Adrenal gland (tissue), 12 donors: ENCODE measurements around the gene ATF6. TPM values are rescaled to one million over a fixed set of nuclear protein-coding genes. Genes with fewer than 3 reads are reported as not detected.

Experiments used
- DNase-seq, 7 donors: peaks; one replicate each; pipeline ENCODE4 v3.0.0-alpha.2; 2019 to 2020
- H3K27ac ChIP-seq, 5 donors: fragments of 200-600 bp; sonication (generic) in 4 of 5; 1 replicate in 3 of 5; 2 replicates in 2 of 5; pipeline versions ENCODE4 v1.5.1 to v1.8.0; 2016 to 2020; ENCODE audit warnings: mild to moderate bottlenecking in 1 of 5
- H3K27me3 ChIP-seq: fragments of 200-600 bp; 2 replicates; pipeline ENCODE4 v1.8.0; 2021
- H3K36me3 ChIP-seq, 2 donors: fragments of 200-600 bp; replicated peaks in 1 of 2; 1 replicate in 1 of 2; 2 replicates in 1 of 2; pipeline versions ENCODE4 v1.5.1 to v1.8.0; 2018 to 2022
- H3K4me1 ChIP-seq, 2 donors: fragments of 200-600 bp; replicated peaks in 1 of 2; 1 replicate in 1 of 2; 2 replicates in 1 of 2; pipeline versions ENCODE4 v1.5.1 to v1.8.0; 2018 to 2021
- H3K4me3 ChIP-seq, 4 donors: fragments of 200-600 bp; sonication (generic) in 3 of 4; one replicate each; pipeline ENCODE4 v1.5.1; 2016 to 2018
- H3K9me3 ChIP-seq, 3 donors: fragments of 200-600 bp; sonication (generic) in 1 of 3; replicated peaks in 1 of 3; 1 replicate in 2 of 3; 2 replicates in 1 of 3; pipeline versions ENCODE4 v1.5.1 to v1.8.0; 2016 to 2021
- CTCF ChIP-seq, 6 experiments: fragments of 450-650 bp in 4 of 6; fragments of 200-600 bp in 2 of 6; sonication (generic) in 1 of 6; IDR thresholded peaks; 1 replicate in 5 of 6; 2 replicates in 1 of 6; pipeline versions ENCODE4 v1.5.1 to v1.8.0; 2016 to 2021; ENCODE audit warnings: antibody characterized with exemption in 6 of 6, mild to moderate bottlenecking in 2 of 6, moderate library complexity in 1 of 6
- POLR2A ChIP-seq, 2 donors: fragments of 450-650 bp; IDR thresholded peaks; one replicate each; pipeline ENCODE4 v1.6.1; 2017; ENCODE audit warnings: antibody characterized with exemption in 2 of 2, mild to moderate bottlenecking in 2 of 2, moderate library complexity in 1 of 2
- WGBS, 4 donors: extraction: QIAGEN DNeasy Blood & Tissue Kit in 2 of 4; methylation state at CpG; one replicate each; pipeline versions ENCODE4 v1.1.5 to v1.1.7; 2013 to 2017; 5-methylcytosine and 5-hydroxymethylcytosine counted together
- intact Hi-C, 2 donors: fragments of 100-400 bp; cut with DNase I; formaldehyde crosslinking; loops; one replicate each; pipeline versions ENCODE4 v1.14.1 to v1.15.0; 2022 to 2023
- polyA plus RNA-seq, 3 donors: library from polyadenylated mRNA; stranded (reverse); fragments of 200-250 nt in 2 of 3; fragments of 350-450 nt in 1 of 3; fragmentation: Illumina TruSeq in 1 of 3; extraction: RNeasy Lipid Tissue Mini Kit (QIAGEN cat#74804) in 1 of 3; gene quantifications; one replicate each; pipeline ENCODE4 v1.2.3, GENCODE V29; 2013 to 2014
- small RNA-seq, 2 donors: library from RNA; depleted of rRNA; stranded (forward); fragments of <200 nt; gene quantifications; one replicate each; pipeline ENCODE3, GENCODE V24; 2016
- total RNA-seq, 9 donors: library from RNA; depleted of rRNA in 4 of 9; stranded (reverse); fragments of >200 nt in 4 of 9; fragments of 120-200 nt in 1 of 9; fragmentation: NEBNext Ultra II Directional in 1 of 9; extraction: Animal tissue kit (Norgen Biotek cat#: 25700) in 1 of 9; gene quantifications; one replicate each; pipeline versions ENCODE4 v1.1.0 to v1.2.4, GENCODE V29; 2013 to 2023
- donor health status: healthy with polysubstance abuse.
- donor health status: Bipolar disorder and iron deficiency.
- donor health status: DM: yes; HTN: yes; CAD: no.
- donor health status: DM: no; HTN: no; CAD: no.
- donor health status: DM: no; HTN: no; CAD: no.
- donor health status: DM: yes; HTN: yes; CAD: no.

ATF6 gene
- total and polyA plus RNA-seq, 12 donors, result 3.5 to 34.2 (median 28.0) TPM

DNA sequence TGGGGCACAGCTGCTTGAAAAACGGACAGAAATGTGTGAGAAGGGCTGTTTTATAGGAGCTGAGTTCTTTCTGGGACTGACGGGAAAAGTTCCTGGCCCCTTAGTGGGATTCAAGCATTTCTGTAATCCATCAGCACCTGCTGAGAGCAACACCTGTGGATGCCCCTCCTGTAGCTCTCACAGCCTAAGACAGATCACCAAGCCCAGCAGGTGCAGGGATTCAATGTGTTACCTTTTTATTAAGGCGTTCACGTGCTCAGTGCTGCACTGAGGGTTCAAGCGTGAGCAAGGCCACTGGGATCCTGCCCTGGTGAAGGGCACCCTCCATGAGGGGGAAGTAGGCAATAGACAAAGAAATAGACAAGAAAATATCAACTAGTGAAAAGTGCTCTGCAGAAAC is 242.7 kb downstream of the ATF6 start:
- Histone ChIP-seq H3K36me3 (no peaks in the 10 kb centered on the region), H3K9me3 (no peaks in the 10 kb centered on the region), H3K4me1 (no peaks in the 10 kb centered on the region), H3K27me3 (no peaks in the 10 kb centered on the region), H3K4me3 (no peak overlapping the region), H3K27ac (no peak overlapping the region)
- intact Hi-C loops, result no loop called here
- no peak for DNase-seq
- 82 to 91% (median 89%) methylated on average over 5 of the region's 5 CpGs for WGBS, 4 donors
- no peak for TF ChIP-seq POLR2A (IDR thresholded peaks at IDR 0.05)
- TF ChIP-seq CTCF (IDR thresholded peaks at IDR 0.05), result no peak

DNA sequence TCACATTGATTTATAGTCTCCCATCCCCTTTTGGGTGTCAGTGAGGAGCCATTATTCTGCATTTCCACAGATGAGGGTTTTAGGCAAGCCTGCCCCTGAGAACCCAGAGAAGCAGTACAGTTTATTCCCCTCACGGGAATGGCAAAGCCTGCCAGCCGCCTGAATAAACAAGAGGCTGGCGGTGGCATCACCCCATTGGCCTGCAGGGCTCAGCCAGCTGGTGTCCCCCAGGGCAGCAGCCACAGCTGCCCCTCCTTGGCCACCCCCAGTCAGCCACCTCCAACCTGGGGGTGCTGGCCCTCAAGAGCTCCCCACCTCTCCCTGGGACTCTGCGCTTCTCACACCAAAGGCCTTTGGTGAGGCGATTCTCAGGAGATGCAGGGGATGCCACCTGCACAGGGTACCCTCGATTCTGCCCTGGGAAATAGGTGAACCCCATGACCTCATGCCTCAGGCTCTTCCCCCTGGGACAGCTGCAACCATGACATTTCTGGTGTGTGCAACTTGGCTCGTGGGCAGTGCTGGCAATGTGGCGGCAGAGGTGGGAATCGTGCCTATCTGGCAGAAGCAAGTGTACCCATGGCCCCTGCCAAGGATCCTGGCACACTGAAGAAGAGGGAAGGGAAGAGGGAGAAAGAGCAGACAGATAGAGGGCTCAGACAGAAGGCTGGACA is 243.5 kb downstream of the ATF6 start:
- WGBS, 4 donors, result 66 to 76% (median 70%) methylated on average over 6 to 9 of the region's 9 CpGs
- no peaks in the 10 kb centered on the region for H3K36me3 ChIP-seq
- no peaks in the 10 kb centered on the region for H3K9me3 ChIP-seq
- TF ChIP-seq CTCF (IDR thresholded peaks at IDR 0.05) (no peak), POLR2A (IDR thresholded peaks at IDR 0.05) (no peak)
- no peak for DNase-seq
- H3K27me3 ChIP-seq, result no peaks in the 10 kb centered on the region
- intact Hi-C loops, result no loop called here
- no peaks in the 10 kb centered on the region for H3K4me1 ChIP-seq
- H3K4me3 ChIP-seq, result no peak overlapping the region
- H3K27ac ChIP-seq, result no peak overlapping the region

GRCh38 chr1:162010175-162010506 is 244.0 kb downstream of the ATF6 start:
- H3K27ac ChIP-seq, result no peak overlapping the region
- intact Hi-C loops, result no loop called here
- no peak for TF ChIP-seq POLR2A (IDR thresholded peaks at IDR 0.05)
- DNase-seq, result no peak
- no peaks in the 10 kb centered on the region for H3K9me3 ChIP-seq
- no peaks in the 10 kb centered on the region for H3K36me3 ChIP-seq
- no peaks in the 10 kb centered on the region for H3K27me3 ChIP-seq
- peaks cover 4% of the 10 kb centered on the region in 2 donors for H3K4me1 ChIP-seq
- 87 to 91% (median 88%) methylated on average over 3 of the region's 3 CpGs for WGBS, 4 donors
- H3K4me3 ChIP-seq, result no peak overlapping the region

- DNase-seq, result no peak
- TF ChIP-seq CTCF (IDR thresholded peaks at IDR 0.05) (no peak), POLR2A (IDR thresholded peaks at IDR 0.05) (no peak)
- Histone ChIP-seq H3K4me3 (no peak overlapping the region), H3K4me1 (peaks cover 9 to 16% of the 10 kb centered on the region in 2 donors), H3K9me3 (no peaks in the 10 kb centered on the region), H3K36me3 (no peaks in the 10 kb centered on the region), H3K27me3 (no peaks in the 10 kb centered on the region), H3K27ac (no peak overlapping the region)
- intact Hi-C loops, result no loop called here
- 67 to 86% (median 78%) methylated on average over 7 to 9 of the region's 9 CpGs for WGBS, 4 donors
Observed at GRCh38 chr1:162011337-162012012, 245.4 kb downstream of the ATF6 start.

- Histone ChIP-seq H3K4me3 (no peak overlapping the region), H3K27ac (no peak overlapping the region), H3K4me1 (peaks cover 9 to 16% of the 10 kb centered on the region in 2 donors), H3K36me3 (no peaks in the 10 kb centered on the region), H3K9me3 (no peaks in the 10 kb centered on the region), H3K27me3 (no peaks in the 10 kb centered on the region)
- no peak for TF ChIP-seq POLR2A (IDR thresholded peaks at IDR 0.05)
- DNase-seq, result no peak
- intact Hi-C loops, result no loop called here
Observed at GRCh38 chr1:162013289-162013688, 247.2 kb downstream of the ATF6 start.

Small RNA genes lying within 50 kb of the gene (small RNA-seq; reads per million reads assigned to genes)
- gene RN7SL466P, result 0 reads per million in 2 donors

Other genes with a start within 250 kb of the ATF6 start
- gene HSPA6, start 241.8 kb upstream of the ATF6 start, total RNA-seq, result 1 to 10 TPM in 8 of 9 donors, under 1 TPM in 1; 0.61 to 8.0 (median 3.5) TPM
- gene HSPA6, start 241.8 kb upstream of the ATF6 start, polyA plus RNA-seq, result 10 to 100 TPM in 1 of 3 donors, 1 to 10 TPM in 1, under 1 TPM in 1; 0.92 to 12.8 (median 4.7) TPM
- gene FCGR3A, start 216.5 kb upstream of the ATF6 start, total RNA-seq, result 100 to 1,000 TPM in 6 of 9 donors, 10 to 100 TPM in 2, 1 to 10 TPM in 1; 3.1 to 184 (median 124) TPM
- gene FCGR3A, start 216.5 kb upstream of the ATF6 start, polyA plus RNA-seq, result 100 to 1,000 TPM in 1 of 3 donors, 10 to 100 TPM in 2; 18.1 to 103 (median 30.1) TPM
- gene FCGR3B, start 135.1 kb upstream of the ATF6 start, total RNA-seq, result 10 to 100 TPM in 3 of 9 donors, 1 to 10 TPM in 4, under 1 TPM in 2; 0.17 to 17.1 (median 8.2) TPM
- 1 to 10 TPM in 1 of 3 donors, under 1 TPM in 2; 0.24 to 3.4 (median 0.88) TPM for gene FCGR3B, start 135.1 kb upstream of the ATF6 start, polyA plus RNA-seq
- gene FCGR2B, start 103.2 kb upstream of the ATF6 start, total RNA-seq, result 10 to 100 TPM in 8 of 9 donors, 1 to 10 TPM in 1; 2.1 to 32.1 (median 19.6) TPM
- 1 to 10 TPM; 3.4 to 6.4 (median 3.5) TPM for gene FCGR2B, start 103.2 kb upstream of the ATF6 start, polyA plus RNA-seq
- 10 to 100 TPM in 1 of 9 donors, under 1 TPM in 2, not detected in 6; 0.28 to 28.0 (median 0.31) TPM for gene FCRLA, start 59.1 kb upstream of the ATF6 start, total RNA-seq
- gene FCRLA, start 59.1 kb upstream of the ATF6 start, polyA plus RNA-seq, result under 1 TPM; 0.03 to 0.16 (median 0.15) TPM
- 1 to 10 TPM in 6 of 9 donors, under 1 TPM in 2, not detected in 1; 0.79 to 3.4 (median 1.8) TPM for gene FCRLB, start 44.8 kb upstream of the ATF6 start, total RNA-seq
- under 1 TPM; 0.42 to 0.67 (median 0.56) TPM for gene FCRLB, start 44.8 kb upstream of the ATF6 start, polyA plus RNA-seq
- gene DUSP12, start 16.5 kb upstream of the ATF6 start, total RNA-seq, result 10 to 100 TPM; 13.0 to 48.1 (median 16.8) TPM
- 10 to 100 TPM in 2 of 3 donors, 1 to 10 TPM in 1; 7.8 to 18.2 (median 15.4) TPM for gene DUSP12, start 16.5 kb upstream of the ATF6 start, polyA plus RNA-seq